Measurements from ENCODE around the gene CHRNE. TPM values are rescaled to one million over a fixed set of nuclear protein-coding genes. Genes with fewer than 3 reads are reported as not detected.
"Not testable (repeated sequence)": the region's sequence is repeated elsewhere in the genome, so short reads cannot be mapped to it uniquely, and the experiment has no call there.

CHRNE gene
- total RNA-seq, 5 donors from 2014 or later (not counting 1 experiment from before 2014, with no cell fraction given) = 0.73 to 3.5 (median 1.3) TPM

DNA sequence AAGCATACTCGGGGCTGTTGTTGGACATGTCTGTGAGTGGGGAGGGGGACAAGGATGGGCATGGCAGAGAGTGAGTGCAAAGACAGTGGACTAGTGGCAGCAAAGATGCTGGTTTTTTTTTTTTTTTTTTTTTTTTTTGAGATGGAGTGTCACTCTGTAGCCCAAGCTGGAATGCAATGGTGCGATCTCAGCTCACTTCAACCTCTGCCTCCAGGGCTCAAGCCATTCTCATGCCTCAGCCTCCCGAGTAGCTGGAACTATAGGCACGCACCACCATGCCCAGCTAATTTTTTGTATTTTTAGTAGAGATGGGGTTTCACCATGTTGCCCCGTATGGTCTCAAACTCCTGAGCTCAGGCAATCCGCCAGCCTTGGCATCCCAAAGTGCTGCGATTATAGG, 45.6 kb downstream of the CHRNE start:
- WGBS (ENCODE audit: insufficient coverage) = 100% methylated on average over 3 of the region's 7 CpGs
- POLR2A ChIA-PET; H3K4me3 Mint-ChIP-seq; DNase-seq; H3K9me3 Mint-ChIP-seq; H3K9me3 ChIP-seq; H3K27ac Mint-ChIP-seq; H3K27ac ChIP-seq (ENCODE audit: low read length); H3K27me3 Mint-ChIP-seq; ATAC-seq (replicated peaks in 1 of 4); H3K4me3 ChIP-seq (ENCODE audit: control insufficient read depth in 1 of 2, extremely low read depth in 1 of 2, low read length in 1 of 2); H3K27me3 ChIP-seq (replicated peaks in 1 of 2; ENCODE audit: control insufficient read depth in 2 of 2, extremely low read depth in 1 of 2, insufficient read depth in 2 of 2, low read length in 1 of 2): not testable (repeated sequence)
- peaks cover 32% of the 10 kb centered on the region for H3K36me3 Mint-ChIP-seq
- peaks cover 0 to 21% of the 10 kb centered on the region in 2 experiments for H3K4me1 ChIP-seq (ENCODE audit: control insufficient read depth in 1 of 2, extremely low read depth in 1 of 2, insufficient read depth in 2 of 2, low read length in 2 of 2)
- peaks cover 24 to 43% (median 24%) of the 10 kb centered on the region in 3 donors for H3K4me1 Mint-ChIP-seq
- peaks cover 5 to 22% of the 10 kb centered on the region in 2 donors for H3K36me3 ChIP-seq (ENCODE audit: control insufficient read depth in 2 of 2, extremely low read depth in 1 of 2, insufficient read depth in 1 of 2, low read length in 1 of 2)
- CTCF ChIA-PET = interaction anchor here in 1 of 2 donors (0.6 kb wide), 1 partner anchor 215 kb away, joined by 4 read pairs; no protein-coding TSS in a partner anchor

DNA sequence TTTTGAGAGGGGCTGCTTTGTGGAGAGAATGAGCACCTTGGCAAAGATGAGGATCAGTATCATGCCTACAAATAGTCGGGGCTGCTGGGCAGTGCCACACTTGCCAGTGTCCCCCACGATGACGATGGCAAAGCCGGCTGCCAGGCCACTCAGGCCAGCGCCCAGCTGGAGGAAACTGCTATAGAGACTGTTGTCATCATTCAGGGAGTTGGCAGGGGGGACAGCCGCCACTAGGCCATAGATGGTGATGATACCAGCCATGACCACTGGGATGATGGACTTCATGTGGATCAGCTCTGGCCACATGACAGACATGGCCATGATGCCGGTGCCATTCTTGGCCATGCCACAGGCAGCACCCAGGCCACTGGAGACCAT, 46.0 kb downstream of the CHRNE start:
- Histone ChIP-seq H3K36me3 (ENCODE audit: control insufficient read depth in 2 of 2, extremely low read depth in 1 of 2, insufficient read depth in 1 of 2, low read length in 1 of 2) (peaks cover 5 to 22% of the 10 kb centered on the region in 2 donors), H3K27me3 (replicated peaks in 1 of 2; ENCODE audit: control insufficient read depth in 2 of 2, extremely low read depth in 1 of 2, insufficient read depth in 2 of 2, low read length in 1 of 2) (no peaks in the 10 kb centered on the region), H3K4me1 (ENCODE audit: control insufficient read depth in 1 of 2, extremely low read depth in 1 of 2, insufficient read depth in 2 of 2, low read length in 2 of 2) (peaks cover 0 to 23% of the 10 kb centered on the region in 2 experiments), H3K9me3 (no peaks in the 10 kb centered on the region), H3K4me3 (ENCODE audit: control insufficient read depth in 1 of 2, extremely low read depth in 1 of 2, low read length in 1 of 2) (no peak overlapping the region), H3K27ac (ENCODE audit: low read length) (no peak overlapping the region)
- Mint-ChIP-seq H3K9me3 (peaks cover 4 to 5% (median 5%) of the 10 kb centered on the region in 3 donors), H3K4me3 (no peak overlapping the region), H3K27ac (no peak overlapping the region), H3K4me1 (peaks cover 27 to 46% (median 28%) of the 10 kb centered on the region in 3 donors), H3K27me3 (no peaks in the 10 kb centered on the region), H3K36me3 (peaks cover 35% of the 10 kb centered on the region)
- no peak for DNase-seq
- no peak for ATAC-seq (replicated peaks in 1 of 4)
- ChIA-PET CTCF (no interaction called here), POLR2A (no interaction called here)
- WGBS (ENCODE audit: insufficient coverage) = 100% methylated on average over 7 of the region's 7 CpGs

DNA sequence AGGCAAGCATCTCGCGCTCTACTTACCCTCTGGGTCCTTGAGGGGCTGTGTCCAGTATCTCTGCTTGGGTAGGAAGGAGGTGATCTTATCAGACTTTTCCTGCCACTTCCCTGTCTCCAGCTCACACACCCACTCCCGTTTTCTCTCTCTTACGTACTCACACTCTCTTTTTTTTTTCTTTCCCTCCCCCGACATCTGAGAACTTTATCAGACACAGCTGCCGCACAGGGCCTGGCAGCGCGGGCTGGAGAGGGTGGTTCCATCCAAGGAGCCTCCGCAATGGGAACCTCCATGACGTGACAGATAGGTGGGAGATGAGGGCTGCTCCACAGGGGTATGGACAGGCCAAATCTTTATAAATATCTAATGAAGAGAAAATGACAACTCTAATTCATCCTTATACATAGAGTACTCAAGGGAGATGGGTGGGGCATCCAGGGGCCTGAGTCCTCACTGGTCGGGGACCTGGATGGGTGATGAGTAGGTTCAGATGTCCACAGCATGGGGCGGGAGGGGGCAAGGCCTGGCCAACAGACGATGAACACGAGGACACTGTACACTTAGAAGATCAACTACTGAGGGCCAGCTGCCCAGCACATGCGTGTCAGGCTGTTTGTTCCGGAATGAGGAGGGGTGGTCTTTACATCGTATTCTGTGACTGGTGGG, 46.5 kb downstream of the CHRNE start:
- 94% methylated on average over 6 of the region's 17 CpGs for WGBS (ENCODE audit: insufficient coverage)
- peaks cover 29 to 48% (median 33%) of the 10 kb centered on the region in 3 donors for H3K4me1 Mint-ChIP-seq
- DNase-seq (no peak), ATAC-seq (replicated peaks in 1 of 4) (no peak)
- POLR2A ChIA-PET = no interaction called here
- Histone ChIP-seq H3K4me3 (ENCODE audit: control insufficient read depth in 1 of 2, extremely low read depth in 1 of 2, low read length in 1 of 2) (no peak overlapping the region), H3K9me3 (no peaks in the 10 kb centered on the region), H3K27me3 (replicated peaks in 1 of 2; ENCODE audit: control insufficient read depth in 2 of 2, extremely low read depth in 1 of 2, insufficient read depth in 2 of 2, low read length in 1 of 2) (no peaks in the 10 kb centered on the region), H3K36me3 (ENCODE audit: control insufficient read depth in 2 of 2, extremely low read depth in 1 of 2, insufficient read depth in 1 of 2, low read length in 1 of 2) (peaks cover 5 to 19% of the 10 kb centered on the region in 2 donors), H3K4me1 (ENCODE audit: control insufficient read depth in 1 of 2, extremely low read depth in 1 of 2, insufficient read depth in 2 of 2, low read length in 2 of 2) (peaks cover 0 to 25% of the 10 kb centered on the region in 2 experiments), H3K27ac (ENCODE audit: low read length) (no peak overlapping the region)
- no peak overlapping the region for H3K27ac Mint-ChIP-seq
- H3K36me3 Mint-ChIP-seq = peaks cover 36% of the 10 kb centered on the region
- no peaks in the 10 kb centered on the region for H3K27me3 Mint-ChIP-seq
- H3K4me3 Mint-ChIP-seq = no peak overlapping the region
- CTCF ChIA-PET = interaction anchor here in 1 of 2 donors (0.7 kb wide), 1 partner anchor 81 kb away, joined by 5 read pairs; no protein-coding TSS in a partner anchor
- H3K9me3 Mint-ChIP-seq = peaks cover 5 to 7% (median 5%) of the 10 kb centered on the region in 3 donors

DNA sequence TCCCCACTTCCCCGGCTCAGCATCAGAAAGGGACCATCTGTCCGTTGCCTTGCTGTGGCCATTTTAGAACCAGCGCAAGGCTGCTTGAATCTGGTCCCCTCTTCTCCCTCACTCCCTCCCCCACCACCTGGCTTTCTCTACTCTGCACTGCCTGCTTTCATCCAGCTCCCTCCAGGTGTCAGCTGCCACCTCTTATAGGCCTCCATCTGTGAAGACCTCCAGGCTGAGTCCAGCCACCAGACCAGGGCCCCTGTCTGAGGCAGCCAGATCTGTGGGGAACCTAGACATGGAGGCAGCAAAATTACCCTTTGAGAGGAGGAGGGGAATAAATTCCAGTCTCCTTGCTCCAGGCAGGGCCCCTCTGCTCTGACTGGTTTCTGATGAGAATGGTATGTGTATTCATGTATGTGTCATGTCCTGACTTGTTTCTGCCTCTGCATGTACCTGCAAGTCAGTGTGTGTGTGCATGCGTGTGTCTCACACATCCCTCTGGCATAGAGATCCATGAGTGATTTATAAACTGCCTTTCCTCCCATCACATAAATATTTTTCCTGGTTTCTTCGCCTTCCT, 48.7 kb downstream of the CHRNE start:
- DNase-seq (no peak), ATAC-seq (replicated peaks in 1 of 4) (no peak)
- Histone ChIP-seq H3K27ac (ENCODE audit: low read length) (no peak overlapping the region), H3K27me3 (replicated peaks in 1 of 2; ENCODE audit: control insufficient read depth in 2 of 2, extremely low read depth in 1 of 2, insufficient read depth in 2 of 2, low read length in 1 of 2) (no peaks in the 10 kb centered on the region), H3K4me1 (ENCODE audit: control insufficient read depth in 1 of 2, extremely low read depth in 1 of 2, insufficient read depth in 2 of 2, low read length in 2 of 2) (peaks cover 0 to 28% of the 10 kb centered on the region in 2 experiments), H3K36me3 (ENCODE audit: control insufficient read depth in 2 of 2, extremely low read depth in 1 of 2, insufficient read depth in 1 of 2, low read length in 1 of 2) (peaks cover 0 to 10% of the 10 kb centered on the region in 2 donors), H3K9me3 (no peaks in the 10 kb centered on the region), H3K4me3 (ENCODE audit: control insufficient read depth in 1 of 2, extremely low read depth in 1 of 2, low read length in 1 of 2) (no peak overlapping the region)
- H3K27ac Mint-ChIP-seq = no peak overlapping the region
- peaks cover 5 to 7% (median 5%) of the 10 kb centered on the region in 3 donors for H3K9me3 Mint-ChIP-seq
- H3K27me3 Mint-ChIP-seq = no peaks in the 10 kb centered on the region
- CTCF ChIA-PET = interaction anchor here in 1 of 2 donors (0.6 kb wide), 1 partner anchor 144 kb away, joined by 4 read pairs; no protein-coding TSS in a partner anchor
- WGBS (ENCODE audit: insufficient coverage) = 100% methylated on average over 1 of the region's 5 CpGs
- no peak overlapping the region for H3K4me3 Mint-ChIP-seq
- H3K36me3 Mint-ChIP-seq = peaks cover 36% of the 10 kb centered on the region
- peaks cover 45 to 65% (median 51%) of the 10 kb centered on the region in 3 donors for H3K4me1 Mint-ChIP-seq
- POLR2A ChIA-PET = interaction anchor here in 1 of 2 donors (0.6 kb wide), 1 partner anchor 92 kb away, joined by 3 read pairs; no protein-coding TSS in a partner anchor

DNA sequence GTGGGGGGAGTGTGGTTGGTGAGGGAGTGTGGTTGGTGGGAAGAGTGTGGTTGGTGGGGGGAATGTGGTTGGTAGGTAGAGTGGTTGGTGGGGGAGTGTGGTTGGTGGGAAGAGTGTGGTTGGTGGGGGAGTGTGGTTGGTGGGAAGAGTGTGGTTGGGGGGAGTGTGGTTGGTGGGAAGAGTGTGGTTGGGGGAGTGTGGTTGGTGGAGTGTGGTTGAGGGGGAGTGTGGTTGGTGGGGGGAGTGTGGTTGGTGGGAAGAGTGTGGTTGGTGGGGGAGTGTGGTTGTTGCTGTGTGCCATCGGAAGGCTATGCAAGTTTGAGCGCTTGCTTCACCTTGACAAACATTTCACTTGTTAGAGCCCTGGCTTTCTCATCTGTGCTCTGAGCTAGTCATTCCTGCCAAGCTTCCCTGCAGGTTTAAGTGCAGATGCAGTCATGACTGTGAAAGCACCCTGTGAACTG, 49.7 kb downstream of the CHRNE start:
- Histone ChIP-seq H3K9me3 (no peaks in the 10 kb centered on the region), H3K36me3 (ENCODE audit: control insufficient read depth in 2 of 2, extremely low read depth in 1 of 2, insufficient read depth in 1 of 2, low read length in 1 of 2) (peaks cover 0 to 10% of the 10 kb centered on the region in 2 donors), H3K27ac (ENCODE audit: low read length) (peak overlapping the region; percentile 47), H3K4me1 (ENCODE audit: control insufficient read depth in 1 of 2, extremely low read depth in 1 of 2, insufficient read depth in 2 of 2, low read length in 2 of 2) (peaks cover 0 to 25% of the 10 kb centered on the region in 2 experiments), H3K4me3 (ENCODE audit: control insufficient read depth in 1 of 2, extremely low read depth in 1 of 2, low read length in 1 of 2) (no peak overlapping the region), H3K27me3 (replicated peaks in 1 of 2; ENCODE audit: control insufficient read depth in 2 of 2, extremely low read depth in 1 of 2, insufficient read depth in 2 of 2, low read length in 1 of 2) (no peaks in the 10 kb centered on the region)
- Mint-ChIP-seq H3K9me3 (peaks cover 5 to 7% (median 5%) of the 10 kb centered on the region in 3 donors), H3K36me3 (peaks cover 36% of the 10 kb centered on the region), H3K4me1 (peaks cover 50 to 65% (median 51%) of the 10 kb centered on the region in 3 donors), H3K27ac (no peak overlapping the region), H3K27me3 (no peaks in the 10 kb centered on the region), H3K4me3 (no peak overlapping the region)
- CTCF ChIA-PET = no interaction called here
- ATAC-seq (replicated peaks in 1 of 4) = peak in 2 of 4 experiments; percentile 32 to 67
- POLR2A ChIA-PET = interaction anchor here in 1 of 2 donors (0.8 kb wide), 1 partner anchor 62 kb away, joined by 5 read pairs; no protein-coding TSS in a partner anchor
- 44% methylated on average over 2 of the region's 2 CpGs for WGBS (ENCODE audit: insufficient coverage)
- DNase-seq = peak in 12 of 35 experiments; percentile 2 to 55 (median 7)

- peak in 26 of 35 experiments; percentile 7 to 74 (median 26) for DNase-seq
- Histone ChIP-seq H3K4me3 (ENCODE audit: control insufficient read depth in 1 of 2, extremely low read depth in 1 of 2, low read length in 1 of 2) (no peak overlapping the region), H3K4me1 (ENCODE audit: control insufficient read depth in 1 of 2, extremely low read depth in 1 of 2, insufficient read depth in 2 of 2, low read length in 2 of 2) (peaks cover 0 to 25% of the 10 kb centered on the region in 2 experiments), H3K27ac (ENCODE audit: low read length) (no peak overlapping the region), H3K27me3 (replicated peaks in 1 of 2; ENCODE audit: control insufficient read depth in 2 of 2, extremely low read depth in 1 of 2, insufficient read depth in 2 of 2, low read length in 1 of 2) (no peaks in the 10 kb centered on the region), H3K9me3 (no peaks in the 10 kb centered on the region), H3K36me3 (ENCODE audit: control insufficient read depth in 2 of 2, extremely low read depth in 1 of 2, insufficient read depth in 1 of 2, low read length in 1 of 2) (peaks cover 3 to 10% of the 10 kb centered on the region in 2 donors)
- Mint-ChIP-seq H3K4me3 (peak overlapping the region in 1 of 3 donors; percentile 22), H3K9me3 (peaks cover 5 to 7% (median 5%) of the 10 kb centered on the region in 3 donors), H3K27ac (peak overlapping the region; percentile 74 to 82), H3K27me3 (no peaks in the 10 kb centered on the region), H3K36me3 (peaks cover 35% of the 10 kb centered on the region), H3K4me1 (peaks cover 51 to 64% (median 51%) of the 10 kb centered on the region in 3 donors)
- peak in 1 of 4 experiments; percentile 77 for ATAC-seq (replicated peaks in 1 of 4)
- ChIA-PET CTCF (no interaction called here), POLR2A (no interaction called here)
These were observed 50.2 kb downstream of the CHRNE start for GRCh38 chr17:4852567-4853207.

All from T-cell (primary cell).